ACHN (cell line): ENCODE results near the gene CEP63.

ENCODE experiments used
- DNase-seq: peaks from one replicate; pipeline ENCODE4 v3.0.0-alpha.2; 2015
- in situ Hi-C: cut with HindIII; loops from 2 replicates; pipeline ENCODE4 v1.10.0; 2017; ENCODE audit warnings: low sequenced_read_pairs, low pct_ligation_motif_present, low pct_unique_long_range_greater_than_20kb

Gene CEP63

DNA sequence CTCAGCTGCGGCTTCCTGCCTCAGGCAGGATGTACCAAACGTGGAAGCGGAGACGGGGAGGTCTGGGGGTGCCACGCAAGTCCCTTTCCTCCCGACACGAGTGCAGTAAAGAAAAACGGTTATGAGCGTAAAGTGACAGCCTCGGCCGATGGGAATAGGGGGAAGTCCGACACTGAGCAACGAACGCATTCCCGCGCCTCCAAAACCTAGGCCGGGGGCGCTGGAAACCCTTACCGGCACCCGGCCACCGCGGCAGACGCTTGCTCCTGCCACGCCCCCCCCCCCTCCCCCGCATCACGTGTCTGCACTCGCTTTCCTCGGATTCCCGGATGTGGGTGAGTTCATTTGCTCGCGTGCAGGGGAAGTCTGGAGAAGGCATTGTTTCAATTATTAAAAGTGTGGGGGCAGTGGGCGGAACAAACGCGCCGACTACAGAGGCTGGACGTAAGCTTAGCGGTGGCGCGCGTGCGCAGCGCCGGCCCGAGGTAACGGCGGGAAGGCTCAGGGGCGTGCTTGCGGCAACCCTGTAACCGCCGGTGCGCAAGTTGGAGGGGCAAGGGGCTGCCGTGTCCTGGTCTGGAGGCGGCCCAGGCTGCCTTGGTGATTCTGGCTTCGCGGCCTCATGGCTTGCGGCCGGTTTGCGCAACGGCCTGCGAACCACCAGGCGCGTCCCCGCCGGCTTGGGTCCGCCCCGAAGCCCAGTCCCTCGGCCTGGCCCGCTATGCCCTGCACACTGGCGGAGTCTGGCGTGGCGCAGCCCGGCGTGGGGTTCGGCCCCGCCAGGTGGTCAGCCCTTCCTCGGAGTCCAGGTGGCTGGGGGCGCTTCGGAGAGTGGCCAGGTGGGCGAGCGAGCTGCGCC is at the start of gene CEP63, which contains the start of gene ANAPC13:
CEP63 (plus strand) TSS at position 340 of the 859 bp plus-strand sequence. CDS start 9,264 bp downstream, outside the sequence.
ANAPC13 (minus strand) TSS at position 268 of the 859 bp plus-strand sequence. CDS start 3,081 bp downstream, outside the sequence.
- peak; percentile 97 for DNase-seq
- in situ Hi-C loops, result loop anchor here (25.0 kb wide), 1 partner anchor 199 kb away; no protein-coding TSS in a partner anchor

DNA sequence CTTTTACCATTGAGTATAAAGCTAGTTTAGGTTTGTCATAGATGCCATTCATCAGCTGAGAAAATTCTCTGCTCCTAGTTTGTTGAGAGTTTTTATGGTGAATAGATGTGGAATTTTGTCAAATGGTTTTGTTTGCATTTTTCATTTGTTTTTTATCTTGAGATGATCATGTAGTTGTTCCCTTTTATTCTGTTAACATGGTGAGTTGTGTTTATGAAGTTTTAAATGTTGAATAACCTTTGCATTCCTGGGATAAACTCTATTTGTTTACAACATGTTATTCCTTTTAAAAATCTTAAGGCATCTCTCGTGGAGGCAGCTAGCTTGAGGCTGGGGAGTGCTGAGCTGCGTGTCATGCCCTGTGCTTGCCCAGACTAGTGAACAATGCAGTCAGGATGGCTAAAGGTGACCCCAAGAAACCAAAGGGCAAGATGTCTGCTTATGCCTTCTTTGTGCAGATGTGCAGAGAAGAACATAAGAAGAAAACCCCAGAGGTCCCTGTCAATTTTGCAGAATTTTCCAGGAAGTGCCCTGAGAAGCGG is 48.6 kb upstream of the CEP63 start:
- DNase-seq, result no peak
- in situ Hi-C loops, result no loop called here

DNA sequence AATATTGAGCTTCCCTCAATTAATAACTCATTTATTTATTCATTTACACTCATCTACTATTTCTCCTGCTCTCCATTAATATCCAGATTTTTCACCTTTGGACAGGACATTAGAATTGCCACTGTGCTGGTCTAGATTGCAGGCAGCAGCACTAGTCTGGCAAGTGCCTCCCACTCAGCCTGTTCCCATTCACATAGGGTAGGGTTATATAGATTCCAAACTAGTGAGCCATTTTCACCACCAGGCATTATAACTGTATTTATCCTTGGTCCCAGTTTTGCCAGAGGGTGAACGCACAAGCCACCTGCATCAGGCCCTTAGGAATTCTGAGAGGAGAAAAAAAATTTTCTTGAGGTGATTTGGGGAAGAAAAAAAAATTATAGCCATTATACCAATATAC is 44.5 kb upstream of the CEP63 start:
- no peak for DNase-seq
- in situ Hi-C loops, result no loop called here

DNA sequence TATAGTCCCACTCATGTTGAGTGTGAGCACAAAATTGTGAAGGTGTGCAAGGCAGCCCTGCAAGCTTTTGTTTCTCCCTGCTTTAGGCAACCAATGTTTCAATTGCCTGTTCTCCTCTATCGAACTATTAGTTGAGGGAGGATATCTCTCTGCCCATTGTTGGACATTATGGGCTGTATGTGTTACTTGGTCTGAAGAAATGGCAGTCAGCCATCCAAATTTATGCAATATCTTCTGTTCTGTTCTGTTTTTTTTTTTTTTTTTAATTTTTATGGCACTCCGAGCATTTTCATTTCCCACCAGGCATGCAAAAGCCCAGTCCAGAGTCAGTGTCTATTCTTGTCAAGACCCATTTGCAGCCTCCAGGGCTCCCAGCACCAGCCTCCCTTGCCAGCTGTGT is 44.0 kb upstream of the CEP63 start:
- in situ Hi-C loops, result no loop called here
- no peak for DNase-seq

DNA sequence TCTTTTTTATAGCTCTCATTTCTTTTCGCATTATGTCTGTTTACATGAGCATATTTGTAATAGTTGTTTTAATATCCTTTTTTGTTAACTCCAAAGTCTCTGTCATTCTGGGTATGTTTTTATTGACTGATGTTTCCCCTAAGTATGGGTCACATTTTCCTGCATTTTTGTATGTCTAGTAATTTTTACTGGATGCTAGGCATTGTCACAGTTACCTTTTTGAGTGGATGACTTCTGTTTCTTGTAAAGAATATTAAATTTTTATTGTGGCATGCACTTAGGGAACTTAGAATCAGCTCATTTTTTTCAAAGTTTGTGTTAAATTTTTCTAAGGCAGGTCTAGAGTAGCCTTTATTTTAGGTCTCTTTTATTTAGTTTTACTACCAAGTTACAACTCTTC is 40.8 kb upstream of the CEP63 start:
- DNase-seq, result no peak
- in situ Hi-C loops, result no loop called here

DNA sequence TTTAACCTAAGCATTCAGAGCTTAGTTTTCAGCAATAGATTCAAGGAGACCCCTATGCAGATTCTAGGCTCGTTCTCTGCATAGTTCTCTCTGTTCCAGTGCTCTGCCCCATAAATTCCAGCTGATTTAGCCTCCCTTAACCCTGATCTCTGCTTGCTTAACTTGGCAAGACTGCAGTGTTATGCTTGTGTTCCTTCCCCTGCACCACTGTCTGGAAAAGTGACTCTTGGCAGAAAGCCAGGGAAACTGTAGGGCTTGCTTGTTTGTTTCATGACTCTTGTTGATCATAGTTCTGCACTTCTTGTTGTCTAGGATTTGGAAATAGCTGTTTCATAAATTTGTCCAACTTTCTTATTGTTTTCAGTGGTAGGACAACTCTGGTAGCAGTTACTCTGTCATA is 40.2 kb upstream of the CEP63 start:
- DNase-seq, result no peak
- in situ Hi-C loops, result no loop called here

DNA sequence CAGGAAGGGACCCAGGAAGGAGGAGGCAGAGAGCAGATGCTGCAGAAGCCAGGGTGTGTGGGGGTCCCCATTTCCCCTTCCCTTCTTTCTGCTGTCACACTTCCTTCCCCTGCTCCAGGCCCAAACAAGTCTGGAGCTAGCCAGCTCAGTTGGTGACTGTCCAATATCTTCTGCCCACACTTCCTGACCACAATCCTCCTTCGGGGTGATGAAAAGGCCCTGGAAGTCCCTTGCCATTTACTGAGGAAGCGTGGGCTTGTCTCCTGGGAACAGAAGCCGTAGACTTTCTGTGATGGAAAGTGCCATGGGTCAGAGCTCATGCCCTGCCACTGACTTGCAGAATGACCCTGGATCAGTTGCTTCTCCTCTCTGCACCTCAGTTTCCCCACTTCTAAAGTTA is 39.1 kb upstream of the CEP63 start:
- DNase-seq, result no peak

DNA sequence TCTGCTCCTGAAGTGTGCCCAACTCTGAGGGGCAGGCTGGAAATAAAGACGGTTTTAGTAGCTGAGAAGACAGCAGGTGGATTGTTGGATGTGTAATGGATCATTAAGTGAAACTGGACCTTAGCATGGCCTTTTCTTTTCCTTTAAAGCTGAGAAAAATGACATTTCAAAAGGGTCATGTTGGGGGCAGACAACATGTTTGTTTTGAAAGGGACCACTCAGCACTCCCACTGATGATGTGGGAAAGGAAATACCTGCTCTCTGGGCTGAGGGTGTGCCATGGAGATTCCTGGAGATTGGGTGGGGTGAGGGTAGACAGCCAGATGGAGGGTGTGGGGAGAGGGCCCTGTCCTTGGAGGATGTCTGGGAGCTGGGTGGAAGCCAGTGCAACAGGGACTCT is 38.5 kb upstream of the CEP63 start:
- no peak for DNase-seq
- in situ Hi-C loops, result no loop called here

More for the DNA sequence above, 39.1 kb upstream of the CEP63 start:
- in situ Hi-C loops, result no loop called here

DNA sequence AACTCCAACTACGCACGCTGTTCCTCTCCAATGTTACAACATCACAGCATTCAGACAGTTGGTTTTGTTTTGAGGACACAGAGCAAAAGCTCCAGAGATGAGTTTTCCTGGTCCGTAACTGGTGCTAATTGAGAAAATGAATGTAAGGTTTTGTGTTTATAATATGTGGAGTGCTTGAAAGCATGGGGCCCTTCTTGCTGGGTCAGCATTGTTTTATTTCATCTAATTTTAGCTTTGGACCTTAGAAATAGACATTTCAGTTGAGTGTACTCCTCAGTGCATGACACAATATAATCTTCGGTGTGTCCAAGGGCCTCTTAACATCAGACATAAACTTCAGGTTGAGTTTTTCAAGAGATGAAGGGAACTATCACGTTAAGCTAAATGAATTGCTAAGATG is 37.2 kb upstream of the CEP63 start:
- in situ Hi-C loops, result no loop called here
- no peak for DNase-seq

DNA sequence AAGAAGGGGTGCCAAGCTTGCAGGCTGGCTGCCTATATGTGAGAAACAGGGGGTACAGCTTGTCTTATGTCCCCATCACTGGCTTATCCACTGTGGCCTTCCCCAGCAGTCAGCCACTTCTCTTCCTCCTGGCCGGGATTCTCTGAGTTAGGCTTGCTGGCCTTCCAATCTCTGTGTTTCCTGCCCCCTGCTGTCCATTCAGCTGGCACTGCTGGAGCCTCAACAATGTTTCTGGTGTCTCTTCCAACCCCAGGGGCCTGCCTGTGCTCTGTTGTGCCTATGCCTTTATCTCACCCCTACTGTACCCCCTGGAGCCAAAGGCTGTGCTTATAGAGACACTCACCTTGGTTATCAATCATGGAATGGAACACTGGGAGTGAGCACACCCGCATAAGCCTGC is 36.6 kb upstream of the CEP63 start:
- peak; percentile 60 for DNase-seq
- in situ Hi-C loops, result no loop called here

DNA sequence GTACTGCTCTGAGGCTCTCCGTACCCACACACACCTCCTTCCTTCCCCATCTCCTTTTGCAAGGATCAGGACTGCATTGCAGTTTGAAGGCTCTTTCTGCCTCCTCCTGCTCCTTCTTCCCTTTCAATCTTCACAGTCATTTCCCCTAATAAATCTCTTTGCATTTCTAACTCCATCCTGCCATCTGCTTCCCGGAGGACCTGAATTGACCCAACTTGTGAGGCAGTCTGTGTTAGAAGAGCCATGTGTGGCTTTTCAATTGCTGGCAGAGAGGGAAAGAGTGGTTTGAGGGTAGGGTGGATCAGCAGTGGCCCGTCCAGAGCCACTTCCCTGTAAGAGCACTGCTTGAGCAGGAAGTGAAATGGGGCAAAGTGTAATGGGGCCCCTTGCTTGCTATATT is 35.9 kb upstream of the CEP63 start:
- DNase-seq, result no peak
- in situ Hi-C loops, result no loop called here

DNA sequence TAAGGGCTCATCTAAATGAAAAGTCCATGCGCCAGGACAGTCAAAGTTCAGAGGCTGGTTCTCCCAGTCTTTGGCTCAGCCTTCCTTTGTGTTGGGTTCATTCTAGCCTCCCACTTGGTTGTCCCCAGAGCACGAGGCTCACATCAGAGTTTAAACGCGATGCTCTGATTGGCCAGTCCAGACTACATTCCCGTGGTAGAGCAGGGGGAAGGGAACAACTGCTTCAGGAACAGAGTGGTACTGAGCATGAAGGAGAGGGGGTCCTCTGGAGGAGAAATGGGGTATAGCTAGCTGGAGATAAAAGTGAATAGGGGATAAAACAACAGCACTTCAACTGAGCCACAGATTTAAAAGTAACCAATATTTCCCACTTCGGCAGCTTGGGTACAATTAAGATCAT is 32.2 kb upstream of the CEP63 start:
- in situ Hi-C loops, result no loop called here
- no peak for DNase-seq

DNA sequence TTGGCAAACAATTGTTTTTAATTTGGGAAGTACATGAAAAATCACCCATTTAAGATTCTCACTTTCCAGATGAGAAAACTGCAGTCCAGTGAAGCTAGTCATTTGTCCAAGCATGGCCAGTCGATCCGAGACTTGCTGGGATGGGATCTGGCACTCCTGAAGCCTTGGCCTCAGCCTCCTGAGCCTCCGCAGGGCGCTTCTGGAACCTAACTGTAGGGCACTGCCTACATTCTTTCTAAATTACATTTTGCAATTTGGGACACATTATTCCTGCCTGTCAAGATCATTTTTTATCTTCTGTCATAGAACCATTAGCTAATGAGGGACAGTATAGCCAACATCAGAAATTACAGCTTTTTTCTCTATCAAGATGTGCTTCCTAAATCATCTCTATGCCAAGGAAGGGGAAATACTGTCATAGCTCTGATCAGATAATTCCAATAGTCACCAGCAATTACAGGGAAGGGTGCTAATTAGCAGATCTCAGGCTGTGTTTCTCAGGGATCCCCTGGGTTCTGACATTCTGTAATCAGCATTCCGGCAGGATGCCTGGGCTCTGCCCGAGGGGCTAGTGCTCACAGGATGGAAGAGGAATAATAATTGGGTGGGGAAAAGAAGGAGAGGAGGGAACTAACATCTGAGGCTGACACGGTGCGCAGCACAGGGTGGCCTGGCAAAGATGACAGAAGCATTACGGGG is 28.3 kb upstream of the CEP63 start:
- no peak for DNase-seq
- in situ Hi-C loops, result no loop called here

DNA sequence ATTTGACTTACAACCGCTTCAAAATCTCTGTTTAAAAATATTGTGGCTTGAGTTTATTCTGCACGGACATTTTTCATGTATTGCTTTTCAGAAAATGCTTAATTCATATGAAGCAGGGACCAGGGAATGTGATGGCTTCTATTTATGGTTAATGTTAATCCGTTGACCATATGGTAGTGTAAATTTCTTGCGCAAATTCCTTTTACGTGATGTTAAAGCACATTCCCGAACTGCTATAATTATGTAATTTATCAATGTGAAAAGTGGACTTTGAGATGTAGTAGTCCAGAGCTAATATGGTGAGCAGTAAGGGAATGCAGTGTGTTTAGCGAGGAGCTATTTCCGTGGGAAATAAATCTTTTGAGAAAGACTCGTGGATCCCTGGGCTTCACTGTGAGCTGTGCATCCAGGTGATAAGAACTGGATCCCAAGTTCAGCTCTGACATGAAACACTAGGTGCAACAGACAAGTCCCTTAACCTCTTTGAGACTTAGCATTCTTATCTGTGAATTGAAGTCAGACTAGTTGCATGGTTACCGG is 27.4 kb upstream of the CEP63 start:
- in situ Hi-C loops, result no loop called here
- DNase-seq, result no peak

DNA sequence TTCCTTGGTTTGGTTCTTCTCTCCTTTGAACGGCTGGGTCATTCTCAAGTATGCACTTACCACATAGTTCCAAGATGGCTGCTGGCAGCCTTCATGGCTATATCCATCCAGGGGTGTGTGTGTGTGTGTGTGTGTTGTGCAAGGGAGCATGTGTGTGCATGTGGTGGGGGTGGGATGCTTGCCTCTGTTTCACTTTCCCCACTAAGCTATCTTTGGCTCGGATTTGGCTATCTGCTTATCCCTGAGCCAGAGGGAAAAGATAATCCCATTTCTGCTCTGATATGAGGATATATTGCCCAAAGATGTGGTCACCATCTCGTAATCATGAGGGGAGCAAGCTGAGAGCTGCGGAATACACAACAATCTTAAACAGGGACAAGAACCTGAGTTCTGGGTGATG is 26.3 kb upstream of the CEP63 start:
- in situ Hi-C loops, result no loop called here
- no peak for DNase-seq

DNA sequence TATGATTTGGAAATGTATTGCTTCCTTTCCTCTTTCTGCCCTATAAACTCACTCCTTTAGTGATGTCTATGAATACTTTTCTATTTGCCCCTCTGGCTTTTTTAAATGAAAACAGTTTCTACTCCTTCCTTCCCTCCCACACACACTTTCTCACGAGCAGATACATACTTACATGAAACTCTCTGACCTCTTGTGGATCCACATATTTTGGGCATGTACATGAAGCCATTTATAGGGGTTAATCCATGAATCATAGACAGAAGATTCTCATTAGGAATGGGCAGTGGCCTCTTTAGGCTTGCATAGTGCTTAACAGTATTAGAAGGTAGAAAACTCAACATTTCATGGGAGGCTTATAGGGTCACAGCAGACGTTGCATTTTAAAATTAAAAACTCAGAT is 24.9 kb upstream of the CEP63 start:
- DNase-seq, result no peak
- in situ Hi-C loops, result no loop called here

DNA sequence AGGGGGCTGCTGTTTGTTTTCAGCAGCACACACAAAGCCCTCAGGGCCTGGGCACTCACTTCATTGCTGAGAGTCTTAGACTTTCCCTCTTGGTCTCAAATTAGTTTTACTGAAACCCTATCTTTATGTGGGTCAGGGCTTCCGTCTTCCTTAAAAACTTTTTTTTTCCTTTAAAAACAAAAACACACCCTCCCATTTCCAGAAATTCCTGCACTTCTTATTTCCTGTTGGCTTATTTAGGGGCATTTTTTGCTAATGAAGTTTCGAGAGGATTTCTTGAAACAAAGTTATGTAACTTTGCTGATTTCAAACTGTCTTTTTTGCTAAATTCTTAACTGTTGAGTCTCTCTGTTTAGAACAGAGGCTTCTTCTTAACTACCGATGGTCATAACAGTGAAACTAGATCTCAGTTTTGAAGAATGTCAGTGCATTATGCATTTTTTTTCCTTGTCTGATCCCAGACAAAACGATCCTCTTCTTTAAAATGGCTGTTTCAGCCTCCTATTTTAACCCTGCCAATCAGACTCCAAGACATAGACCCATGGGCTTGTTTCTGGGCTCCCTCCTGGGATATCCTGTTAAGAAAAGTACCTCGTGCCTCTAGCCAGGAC is 23.4 kb upstream of the CEP63 start:
- no peak for DNase-seq
- in situ Hi-C loops, result no loop called here

DNA sequence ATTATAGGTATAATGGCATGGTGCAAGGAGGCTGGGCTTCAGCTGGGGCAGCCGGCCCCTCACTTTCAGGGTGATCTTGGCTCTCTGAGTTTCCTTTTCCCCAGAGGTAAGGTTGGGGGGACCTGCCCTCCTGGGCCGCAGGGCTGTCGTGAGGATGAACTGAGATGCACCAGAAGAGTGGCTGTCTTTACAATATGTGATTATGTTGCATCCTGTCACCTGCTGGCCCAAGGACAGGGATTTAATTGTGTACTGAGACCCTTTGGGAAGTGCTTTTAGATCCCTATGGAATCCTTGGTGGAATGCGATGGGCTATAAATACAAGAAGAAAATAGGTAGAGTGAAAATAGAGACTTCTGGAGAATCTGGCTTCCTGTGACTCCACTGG is 22.2 kb upstream of the CEP63 start:
- no peak for DNase-seq
- in situ Hi-C loops, result no loop called here
